Activated T-cell treated with anti-CD3 and anti-CD28 coated beads, Interleukin-2, amount 50 U/mL, for 1 hour (primary cell): ENCODE measurements around the gene TMEM106A.
"Not testable (repeated sequence)": the region's sequence is repeated elsewhere in the genome, so short reads cannot be mapped to it uniquely, and the experiment has no call there.

Experiments
- DNase-seq: peaks from one replicate; pipeline ENCODE4 v3.0.0-alpha.2; 2020

Gene TMEM106A

GRCh38 chr17:43216369-43216761 lies 4.7 kb downstream of the TMEM106A start:
- no peak for DNase-seq

GRCh38 chr17:43216762-43217613 lies 5.3 kb downstream of the TMEM106A start:
- DNase-seq, result no peak

- no peak for DNase-seq
Measured at GRCh38 chr17:43217614-43218087, 6.0 kb downstream of the TMEM106A start.

GRCh38 chr17:43219001-43219400 lies 7.3 kb downstream of the TMEM106A start:
- no peak for DNase-seq

GRCh38 chr17:43219746-43220380 lies 8.2 kb downstream of the TMEM106A start:
- no peak for DNase-seq

GRCh38 chr17:43220511-43221125 lies 8.9 kb downstream of the TMEM106A start:
- no peak for DNase-seq

- no peak for DNase-seq
Measured at GRCh38 chr17:43224146-43224705, 12.6 kb downstream of the TMEM106A start.

GRCh38 chr17:43226393-43226792 lies 14.7 kb downstream of the TMEM106A start:
- DNase-seq, result no peak

- not testable (repeated sequence) for DNase-seq
Measured at GRCh38 chr17:43228020-43228782, 16.5 kb downstream of the TMEM106A start, which contains the start of gene CCDC200. TSS of gene CCDC200 (minus strand) at chr17:43228623. CDS start at chr17:43228554, 69 bp downstream.

GRCh38 chr17:43231205-43232020 lies 19.7 kb downstream of the TMEM106A start:
- not testable (repeated sequence) for DNase-seq

GRCh38 chr17:43232021-43232699 lies 20.5 kb downstream of the TMEM106A start:
- DNase-seq, result not testable (repeated sequence)

- not testable (repeated sequence) for DNase-seq
Measured at GRCh38 chr17:43233263-43233662, 21.6 kb downstream of the TMEM106A start.

- DNase-seq, result not testable (repeated sequence)
Measured at GRCh38 chr17:43233877-43234276, 22.2 kb downstream of the TMEM106A start, which contains the start of gene RNU2-1. TSS of gene RNU2-1 (minus strand) at chr17:43233977.

- not testable (repeated sequence) for DNase-seq
Measured at GRCh38 chr17:43239597-43239996, 27.9 kb downstream of the TMEM106A start.

GRCh38 chr17:43240596-43241352 lies 29.1 kb downstream of the TMEM106A start:
- DNase-seq, result not testable (repeated sequence)

- not testable (repeated sequence) for DNase-seq
Measured at GRCh38 chr17:43246456-43246855, 34.8 kb downstream of the TMEM106A start.
